Activated CD4-positive, alpha-beta T cell treated with anti-CD3 and anti-CD28 coated beads for 24 hours (primary cell): ENCODE results near the gene SCPEP1.
A peak's percentile ranks its signal among the peaks of the same experiment; 100 is the strongest.
"Not testable (repeated sequence)": the region's sequence is repeated elsewhere in the genome, so short reads cannot be mapped to it uniquely, and the experiment has no call there.

Experiments
- DNase-seq, 2 donors: peaks; one replicate each; pipeline ENCODE4 v3.0.0-alpha.2; 2020; ENCODE audit warnings: low read depth in 2 of 2

The SCPEP1 gene, protein sequence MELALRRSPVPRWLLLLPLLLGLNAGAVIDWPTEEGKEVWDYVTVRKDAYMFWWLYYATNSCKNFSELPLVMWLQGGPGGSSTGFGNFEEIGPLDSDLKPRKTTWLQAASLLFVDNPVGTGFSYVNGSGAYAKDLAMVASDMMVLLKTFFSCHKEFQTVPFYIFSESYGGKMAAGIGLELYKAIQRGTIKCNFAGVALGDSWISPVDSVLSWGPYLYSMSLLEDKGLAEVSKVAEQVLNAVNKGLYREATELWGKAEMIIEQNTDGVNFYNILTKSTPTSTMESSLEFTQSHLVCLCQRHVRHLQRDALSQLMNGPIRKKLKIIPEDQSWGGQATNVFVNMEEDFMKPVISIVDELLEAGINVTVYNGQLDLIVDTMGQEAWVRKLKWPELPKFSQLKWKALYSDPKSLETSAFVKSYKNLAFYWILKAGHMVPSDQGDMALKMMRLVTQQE

DNA sequence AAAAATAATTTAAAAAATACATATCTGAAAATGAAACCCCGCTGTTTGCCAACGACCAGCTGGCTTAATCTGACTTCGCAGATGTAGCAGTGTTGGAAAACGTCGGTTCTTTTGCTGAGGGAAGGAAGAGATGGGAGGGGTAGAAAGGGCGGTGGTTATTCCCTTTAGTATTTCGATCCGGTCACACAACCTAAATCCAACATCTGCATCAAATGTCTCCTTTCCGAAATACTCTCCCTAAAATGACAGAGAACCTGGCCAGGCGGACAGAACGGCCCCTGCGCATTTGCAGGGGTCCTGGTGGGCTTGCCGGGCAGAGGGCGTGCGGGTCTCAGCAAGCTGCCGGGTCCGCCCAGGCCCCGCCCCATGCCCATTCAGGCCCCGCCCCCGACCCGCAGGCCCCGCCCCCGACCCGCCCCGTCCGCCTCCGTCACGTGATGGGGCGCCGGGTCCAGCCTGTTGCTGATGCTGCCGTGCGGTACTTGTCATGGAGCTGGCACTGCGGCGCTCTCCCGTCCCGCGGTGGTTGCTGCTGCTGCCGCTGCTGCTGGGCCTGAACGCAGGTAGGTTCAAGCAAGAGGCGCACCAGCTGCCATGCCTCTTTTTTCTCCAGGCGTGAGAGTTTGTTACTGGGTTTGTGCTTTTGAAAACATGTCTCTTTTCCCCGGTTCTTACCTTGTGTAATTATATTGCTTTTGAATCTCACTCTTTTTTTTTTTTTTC, at the start of gene SCPEP1:
Gene SCPEP1, plus strand, starts transcription at position 459 of the 723 bp plus-strand sequence. Its CDS starts 29 bp downstream, at position 488.
- peak; percentile 60 to 68 for DNase-seq

DNA sequence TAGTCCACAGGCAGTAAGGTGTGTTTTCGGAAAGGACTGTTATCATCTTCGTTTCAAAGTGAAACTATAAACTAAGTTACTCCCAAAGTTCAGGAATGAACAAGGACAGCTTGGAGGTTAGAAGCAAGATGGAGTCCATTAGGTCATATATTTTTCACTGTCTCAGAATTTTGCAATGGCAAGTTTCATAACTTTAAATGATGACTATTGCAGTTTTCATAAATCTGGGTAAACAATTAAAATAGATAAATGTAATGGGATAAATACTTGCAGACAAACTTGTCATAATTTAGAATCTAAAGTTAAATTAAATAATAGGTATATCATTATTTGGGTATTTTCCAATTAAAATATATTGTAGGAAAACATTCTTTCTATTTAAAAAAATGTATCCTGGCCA, 49.3 kb upstream of the SCPEP1 start:
- no peak for DNase-seq

DNA sequence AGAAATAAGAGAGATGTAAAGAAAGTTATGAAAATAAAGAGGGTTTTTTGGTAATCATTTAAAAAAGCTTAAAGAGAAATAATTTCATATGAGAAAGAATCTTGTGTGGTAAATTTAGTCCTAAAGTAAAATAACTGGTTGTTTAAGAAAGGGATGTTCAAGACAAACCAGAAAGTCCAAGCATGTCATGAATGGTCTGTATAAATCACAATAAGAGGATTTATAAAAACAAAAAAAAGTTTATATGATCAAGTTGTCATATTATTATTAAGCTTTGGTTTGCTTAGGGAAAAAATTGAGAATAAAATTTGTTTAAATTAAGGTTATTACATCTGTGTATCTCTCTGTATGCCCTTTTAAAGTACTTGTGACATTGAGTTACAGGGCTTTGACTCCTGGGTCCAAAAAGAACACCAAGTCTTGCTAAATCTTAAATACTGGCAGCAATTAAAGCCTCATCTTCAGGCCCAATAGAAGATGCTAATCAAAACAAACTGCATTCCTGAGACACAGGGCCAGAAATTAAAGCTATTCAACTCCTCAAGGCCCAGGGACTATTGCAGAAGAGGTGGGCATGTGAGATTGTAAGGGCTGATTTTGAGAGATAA, 48.5 kb upstream of the SCPEP1 start:
- no peak for DNase-seq

DNA sequence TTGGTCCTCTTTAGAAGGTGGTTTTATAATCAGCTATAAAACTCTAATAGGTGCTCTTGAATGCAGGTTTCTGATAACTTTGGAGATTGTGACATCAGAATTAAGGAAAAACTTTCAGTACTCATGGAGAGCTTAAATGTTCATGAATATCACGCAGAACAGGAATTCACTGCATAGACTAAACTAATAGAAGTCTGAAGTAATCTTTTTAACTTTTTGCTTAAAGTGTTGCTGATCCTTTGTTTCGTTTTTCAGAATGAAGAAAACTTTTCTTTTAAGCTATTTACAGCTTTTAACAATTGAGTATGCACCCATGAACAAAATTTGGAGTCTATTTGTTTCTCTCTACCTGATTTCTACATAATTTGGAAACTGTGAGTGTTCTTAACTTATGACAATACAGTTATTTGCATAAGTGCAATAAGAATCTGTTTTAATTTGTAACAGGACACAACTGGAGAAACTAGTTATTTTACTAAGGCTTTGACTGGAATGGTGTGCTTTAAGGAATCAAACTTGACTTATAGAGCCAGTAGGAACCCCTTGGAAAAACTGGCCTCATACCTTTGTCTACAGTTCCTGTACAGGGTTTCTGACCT, 47.1 kb upstream of the SCPEP1 start:
- DNase-seq = no peak

DNA sequence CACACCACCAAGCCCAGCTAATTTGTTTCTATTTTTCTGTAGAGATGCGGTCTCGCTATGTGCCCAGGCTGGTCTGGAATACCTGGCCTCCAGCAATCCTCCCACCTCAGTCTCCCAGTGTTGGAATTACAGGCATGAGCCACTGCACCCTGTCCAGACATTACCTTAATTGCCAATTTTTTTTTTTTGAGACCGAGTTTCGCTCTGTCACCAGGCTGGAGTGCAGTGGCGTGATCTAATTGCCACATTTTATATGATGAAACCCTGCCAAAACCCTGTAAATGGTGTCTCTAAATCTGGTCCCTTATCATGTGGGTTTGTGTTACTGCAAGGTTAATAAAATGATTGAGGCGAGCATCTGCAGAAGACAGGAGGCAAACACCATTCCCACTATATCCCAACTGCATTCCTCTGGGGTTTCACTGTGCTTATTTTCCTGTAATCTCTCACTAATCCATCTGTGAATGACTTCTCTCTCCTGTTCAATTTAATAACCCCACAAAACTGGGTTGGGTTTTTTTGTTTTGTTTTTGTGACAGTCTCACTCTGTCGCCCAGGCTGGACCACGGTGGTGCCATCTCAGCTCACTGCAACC, 44.7 kb upstream of the SCPEP1 start:
- no peak for DNase-seq

DNA sequence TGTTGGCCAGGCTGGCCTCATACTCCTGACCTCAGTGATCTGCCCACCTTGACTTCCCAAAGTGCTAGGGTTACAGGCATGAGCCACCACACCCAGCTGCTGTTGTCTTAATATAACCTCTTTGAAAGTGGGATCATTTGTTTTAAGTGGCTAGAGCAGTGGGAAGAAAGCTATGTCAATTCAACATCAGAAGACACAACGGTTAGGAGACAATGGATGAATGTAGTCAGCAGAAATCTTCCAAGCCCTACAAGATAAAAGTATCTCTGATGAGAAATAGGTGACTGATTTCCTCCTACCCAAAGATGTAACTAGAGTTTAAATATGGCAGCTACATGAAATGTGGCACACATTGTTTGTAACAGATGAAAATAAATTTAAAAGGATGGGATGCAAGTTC, 44.1 kb upstream of the SCPEP1 start:
- no peak for DNase-seq

DNA sequence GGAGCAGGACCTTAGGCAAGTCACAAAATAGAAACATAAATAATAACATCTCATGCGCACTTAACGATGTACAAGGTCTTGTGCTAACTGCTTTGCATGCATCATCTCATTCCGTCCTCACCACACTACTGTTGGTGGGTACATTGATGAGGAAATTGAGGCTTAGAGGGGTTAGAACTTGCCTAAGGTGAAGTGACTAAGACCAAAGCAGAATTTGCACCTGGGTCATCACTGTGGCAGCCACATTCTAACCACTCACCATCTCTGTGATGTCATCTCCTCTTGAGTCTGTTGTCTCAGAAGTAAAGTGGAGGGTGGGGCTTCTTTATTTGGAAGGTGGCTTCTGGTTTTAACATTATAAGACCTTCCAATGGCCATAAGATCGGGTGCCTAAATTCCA, 43.7 kb upstream of the SCPEP1 start:
- DNase-seq = no peak

DNA sequence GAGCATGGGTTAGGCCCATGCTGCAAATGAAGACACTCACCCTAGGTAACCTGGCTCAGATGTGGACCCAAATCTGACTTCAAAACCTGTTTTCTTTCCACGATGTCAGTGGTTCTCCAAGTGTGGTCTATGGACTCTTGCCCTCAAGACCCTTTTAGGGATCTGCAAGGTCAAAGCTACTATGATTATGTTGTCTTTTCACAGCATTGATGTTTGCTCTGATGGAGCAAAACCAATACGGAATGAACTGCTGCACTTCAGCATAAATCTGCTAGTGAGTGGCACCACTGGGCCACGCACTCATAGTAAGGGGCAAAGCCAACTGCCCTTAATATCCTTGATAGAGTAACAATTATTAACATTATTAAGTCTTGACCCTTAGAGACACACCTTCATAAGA, 42.5 kb upstream of the SCPEP1 start:
- DNase-seq = no peak

DNA sequence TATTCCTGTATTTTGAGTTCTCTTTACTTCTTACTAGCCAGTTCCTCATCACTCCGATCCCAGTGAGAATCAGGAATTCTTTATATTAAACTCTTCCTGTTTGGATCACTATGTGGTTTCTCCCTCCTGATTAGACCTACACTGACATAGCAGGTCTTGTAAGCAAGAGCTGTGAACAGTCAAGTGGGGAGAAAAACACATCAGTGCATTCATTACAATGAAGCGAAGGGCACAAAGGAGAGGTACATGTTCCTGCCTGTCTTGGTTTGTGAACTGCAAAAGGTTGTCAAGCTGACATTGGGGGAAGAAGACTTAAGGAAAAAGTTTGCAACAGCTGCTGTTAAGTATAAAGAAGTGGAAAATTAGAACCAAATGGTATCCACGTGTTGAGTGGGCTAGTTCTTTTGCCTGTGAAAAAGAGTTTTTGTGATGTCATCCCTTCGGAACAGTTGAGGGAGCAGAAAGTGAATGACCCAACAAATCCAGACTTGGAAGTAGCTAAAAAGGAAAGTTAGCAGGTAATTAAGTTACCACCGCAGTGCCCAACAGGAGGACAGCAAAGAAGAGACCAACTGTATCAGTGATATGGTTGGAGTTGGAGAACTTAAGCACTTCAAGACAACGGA, 41.1 kb upstream of the SCPEP1 start:
- DNase-seq = no peak

DNA sequence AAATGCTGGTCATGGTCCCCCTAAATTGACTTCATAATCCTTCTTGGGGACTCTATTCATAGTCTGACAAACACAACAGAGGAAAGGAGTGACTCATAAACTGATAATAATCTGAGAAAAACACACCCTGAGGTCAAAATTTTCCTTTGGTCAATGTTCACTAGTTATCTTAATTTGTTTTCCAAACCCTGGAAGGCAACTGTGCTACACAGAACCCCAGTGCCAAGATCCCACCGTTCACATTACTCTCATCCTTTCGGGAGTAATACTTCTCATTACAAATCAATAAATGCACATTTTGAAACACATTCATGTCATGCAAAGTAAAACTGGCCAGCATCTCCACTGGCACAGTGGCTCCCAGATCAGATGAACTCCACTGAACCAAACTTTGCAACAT, 40.2 kb upstream of the SCPEP1 start:
- DNase-seq = no peak

DNA sequence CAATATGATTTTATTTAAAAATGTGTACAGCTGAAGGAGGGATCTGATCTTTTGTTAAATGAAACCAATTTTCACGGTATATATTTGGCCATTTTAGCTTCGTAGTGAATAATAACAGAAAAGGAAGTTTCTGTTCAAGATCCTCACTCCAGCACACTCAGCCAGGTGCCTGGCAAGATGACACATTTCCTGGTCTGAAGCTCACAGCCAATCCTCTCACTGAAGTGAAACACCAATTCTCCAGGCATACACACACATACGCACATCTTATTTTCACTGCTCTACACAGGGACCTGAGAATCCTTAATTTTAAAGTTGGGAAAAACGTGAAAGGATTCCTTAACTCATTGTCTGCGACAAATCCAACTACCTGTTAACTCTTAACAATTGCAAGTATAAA, 39.7 kb upstream of the SCPEP1 start:
- not testable (repeated sequence) for DNase-seq

DNA sequence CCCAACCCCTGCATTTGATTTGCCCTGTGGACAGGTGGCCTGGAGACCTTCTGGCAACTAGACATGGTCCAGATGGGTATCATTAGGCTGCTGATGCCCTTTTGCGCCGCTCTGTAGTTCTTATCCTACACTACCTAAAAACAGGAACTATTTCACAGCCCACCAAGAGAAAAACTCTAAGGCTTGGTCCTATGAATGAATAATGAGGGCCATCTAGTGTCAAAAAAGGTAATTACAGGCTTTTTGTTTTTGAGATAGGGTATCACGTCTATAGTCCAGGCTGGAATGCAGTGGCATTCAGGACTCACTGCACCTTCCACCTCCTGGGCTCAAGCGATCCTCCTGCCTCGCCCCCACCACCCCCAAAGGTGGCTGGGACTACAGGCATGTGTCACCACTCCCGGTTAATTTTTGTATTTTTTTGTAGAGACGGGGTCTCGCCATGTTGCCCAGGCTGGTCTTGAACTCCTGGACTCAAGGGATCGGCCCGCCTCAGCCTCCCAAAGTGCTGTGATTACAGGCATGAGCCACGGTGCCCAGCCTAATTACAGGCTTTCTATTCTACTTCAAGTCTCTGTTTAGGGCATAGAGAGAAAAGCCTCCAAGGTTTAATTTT, 38.0 kb upstream of the SCPEP1 start:
- DNase-seq = no peak

DNA sequence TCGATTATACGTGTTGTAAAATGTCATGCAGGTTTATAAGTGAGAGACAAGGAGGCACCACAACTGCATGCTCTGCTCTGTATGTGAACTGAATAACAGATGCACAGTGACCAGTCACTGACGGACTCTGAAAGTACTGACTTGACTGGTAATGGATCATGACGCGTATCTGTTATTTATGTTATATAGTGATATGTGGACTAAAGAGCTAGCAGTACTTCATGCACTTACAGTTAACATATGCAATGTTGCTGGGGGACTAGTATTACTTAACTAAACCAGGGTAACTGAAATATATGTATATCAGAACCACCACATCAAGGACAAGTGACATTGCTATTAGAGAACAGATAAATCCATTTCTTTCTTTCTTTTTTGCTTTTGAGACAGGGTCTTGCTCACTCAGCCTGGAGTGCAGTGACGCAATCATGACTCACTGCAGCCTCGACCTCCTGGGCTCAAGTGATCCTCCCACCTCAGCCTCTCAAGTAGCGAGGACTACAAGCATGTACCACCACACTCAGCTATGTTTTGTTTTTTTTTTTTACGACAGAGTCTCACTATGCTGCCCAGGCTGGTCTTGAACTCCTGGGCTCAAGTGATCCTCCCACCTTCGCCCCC, 34.3 kb upstream of the SCPEP1 start:
- DNase-seq = no peak

DNA sequence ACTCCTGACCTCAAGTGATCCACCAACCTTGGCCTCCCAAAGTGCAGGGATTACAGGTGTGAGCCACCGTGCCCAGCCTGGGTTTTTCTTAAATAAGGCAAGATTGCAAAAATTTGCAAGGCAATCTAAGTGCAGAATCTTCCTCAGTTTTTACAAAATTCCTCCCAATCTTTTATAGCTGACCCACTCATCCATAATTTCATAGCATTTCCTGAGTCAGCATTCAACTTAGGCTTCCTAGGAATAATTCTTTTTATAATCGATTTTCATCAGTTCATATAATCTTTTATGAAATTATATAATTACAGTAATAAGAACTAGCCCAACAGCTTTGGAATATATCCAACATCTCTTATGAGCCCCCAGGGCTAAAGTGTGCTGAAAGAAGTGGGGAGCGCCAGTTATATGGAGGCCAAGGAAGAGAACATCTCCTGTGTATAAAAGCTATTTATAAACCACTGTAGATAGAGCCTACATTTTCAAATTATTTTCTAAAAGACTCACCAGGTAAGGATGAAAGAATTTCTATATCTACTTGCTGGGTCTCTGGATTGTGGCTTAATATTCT, 31.9 kb upstream of the SCPEP1 start:
- DNase-seq = no peak

DNA sequence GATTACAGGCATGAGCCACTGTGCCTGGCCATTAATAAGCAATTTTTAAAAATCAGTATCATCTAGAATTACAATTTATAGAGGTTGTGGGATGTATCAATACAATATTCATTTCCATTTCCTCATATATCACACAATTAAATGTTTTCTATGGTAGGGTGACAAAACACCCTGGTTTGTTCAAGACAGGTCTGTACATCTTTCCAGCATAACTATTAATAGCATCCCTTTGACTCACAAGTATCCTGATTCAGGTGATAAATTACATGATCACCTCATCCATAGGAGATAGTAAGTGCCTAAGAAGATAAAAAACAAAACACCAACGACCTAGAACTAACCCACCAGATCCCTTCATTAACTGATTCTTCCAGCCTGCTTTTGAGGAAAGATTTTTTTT, 30.2 kb upstream of the SCPEP1 start:
- DNase-seq = no peak

DNA sequence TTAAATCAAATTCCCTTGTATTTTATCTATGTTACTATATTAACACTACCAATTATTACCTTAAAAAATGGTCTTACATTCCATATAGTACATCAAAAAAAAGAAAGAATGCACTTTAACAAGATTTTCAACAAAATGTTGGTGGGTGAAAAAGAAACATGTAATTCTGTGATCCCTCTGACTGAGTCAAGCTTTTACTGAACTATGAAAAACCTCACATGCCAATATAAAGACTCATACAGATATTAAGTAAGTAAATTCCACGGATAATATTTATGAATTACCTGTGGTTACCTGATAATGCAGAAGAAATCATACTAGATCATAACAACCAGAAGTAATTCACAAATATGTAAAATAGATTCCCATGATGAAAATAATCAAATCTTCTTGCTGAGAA, 29.4 kb upstream of the SCPEP1 start:
- no peak for DNase-seq

DNA sequence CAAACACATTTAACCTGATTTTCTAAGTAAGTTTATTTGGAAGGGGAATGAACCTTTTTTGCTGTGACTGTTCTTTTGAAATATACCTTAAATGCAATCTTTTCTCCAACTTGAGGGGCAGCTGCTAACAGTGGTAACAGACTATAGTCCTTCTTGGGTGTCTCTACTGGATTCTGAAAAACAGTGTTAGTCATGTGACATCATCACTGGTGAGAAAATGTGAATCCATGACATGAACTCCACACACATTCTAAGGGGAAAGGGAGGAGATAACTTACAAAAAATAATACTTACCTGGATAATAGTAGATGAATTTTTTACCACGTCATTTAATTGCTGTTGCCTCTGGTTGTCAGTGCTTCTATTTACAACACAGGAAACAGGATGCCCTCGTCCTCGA, 28.3 kb upstream of the SCPEP1 start:
- DNase-seq = no peak

DNA sequence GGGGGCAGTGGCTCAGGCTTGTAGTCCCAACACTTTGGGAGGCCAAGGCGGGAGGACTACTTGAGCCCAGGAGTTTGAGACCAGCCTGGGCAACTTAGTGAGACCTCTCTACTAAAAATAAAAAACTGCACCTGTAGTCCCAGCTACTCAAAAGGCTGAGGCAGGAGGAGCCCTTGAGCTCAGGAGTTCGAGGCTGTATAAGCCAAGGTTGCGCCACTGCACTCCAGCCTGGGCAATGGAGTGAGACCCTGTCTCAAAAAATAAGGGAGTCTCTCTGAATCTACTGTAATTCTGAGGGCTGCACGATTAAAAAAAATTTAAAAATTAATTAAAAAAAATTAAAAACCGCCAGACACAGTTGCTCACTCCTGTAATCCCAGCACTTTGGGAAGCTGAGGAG, 20.9 kb upstream of the SCPEP1 start:
- DNase-seq = no peak

DNA sequence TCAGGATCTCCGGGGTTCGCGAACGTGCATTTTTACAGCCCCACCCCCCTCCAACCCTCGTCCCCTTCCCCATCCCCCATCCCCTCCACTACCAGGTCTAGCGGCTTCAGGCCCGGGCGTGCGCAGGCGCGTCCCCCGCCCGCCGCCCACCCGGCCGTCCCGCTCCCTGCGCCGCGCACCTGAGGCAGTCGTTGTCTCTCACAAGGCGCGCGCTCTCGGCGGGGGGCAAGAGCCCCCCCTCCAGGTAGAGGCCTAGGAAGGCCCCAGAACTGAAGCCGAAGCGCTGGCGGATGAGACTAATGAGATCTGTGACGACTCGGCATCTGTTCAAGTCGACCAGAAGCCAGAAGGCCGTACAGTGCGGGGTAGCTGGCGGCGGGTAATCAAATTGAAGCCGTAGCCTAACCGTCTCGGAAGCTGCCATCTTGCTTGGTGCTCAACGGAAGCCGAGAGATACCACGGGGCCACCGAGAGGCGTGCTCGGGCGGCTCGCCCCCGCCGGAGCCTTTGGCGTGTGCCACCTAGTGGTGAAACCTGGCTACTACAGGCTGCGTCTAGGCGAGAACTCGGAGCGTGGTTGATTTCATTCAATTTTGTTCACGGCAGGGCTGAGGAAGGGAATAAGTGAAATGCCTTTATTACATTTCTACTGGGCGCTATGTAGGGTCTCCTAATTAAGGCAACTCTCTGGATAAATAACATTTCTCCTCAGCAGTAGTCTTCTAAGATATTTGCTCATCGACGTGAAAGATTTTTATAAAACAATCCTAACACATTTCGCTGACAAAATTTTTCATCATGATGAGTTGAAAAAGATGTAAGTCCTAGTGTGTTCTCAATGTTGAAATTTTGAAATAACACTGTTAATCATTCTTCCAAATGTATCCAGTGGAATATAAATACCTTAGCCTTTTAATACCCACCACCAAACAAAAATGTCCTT, 17.1 kb upstream of the SCPEP1 start, which contains the start of gene COIL:
Gene COIL, minus strand, starts transcription at position 455 of the 943 bp plus-strand sequence. Its CDS starts 31 bp downstream, at position 424.
- DNase-seq = peak; percentile 92 to 93
